ENCODE measurements around the gene EPB41L1. TPM values are rescaled to one million over a fixed set of nuclear protein-coding genes. Genes with fewer than 3 reads are reported as not detected.

EPB41L1 gene
- total and polyA plus RNA-seq, 8 donors: 17.6 to 40.5 (median 30.8) TPM

DNA sequence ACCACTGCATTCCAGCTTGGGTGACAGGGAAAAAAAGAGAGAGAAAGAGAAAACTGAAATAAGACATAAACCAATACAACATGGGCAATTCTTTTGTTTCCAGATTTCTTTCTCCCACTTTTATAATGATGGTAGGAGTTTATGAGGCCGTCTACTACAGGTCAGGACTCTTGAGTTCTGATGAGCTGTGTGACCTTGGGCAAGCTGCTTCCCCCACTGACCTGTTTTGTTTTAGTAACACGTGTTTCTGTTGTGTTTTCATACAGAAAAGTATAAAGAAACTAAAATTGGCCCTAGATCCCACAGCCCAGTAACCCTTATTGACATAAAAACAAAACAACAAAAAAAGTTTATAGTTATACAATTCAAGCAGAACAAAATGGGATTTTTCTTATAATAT, 58.8 kb downstream of the EPB41L1 start:
- H3K27ac ChIP-seq: no peak overlapping the region
- intact Hi-C loops (cut with DNase I): no loop called here
- no peaks in the 10 kb centered on the region for H3K27me3 ChIP-seq
- H3K4me1 ChIP-seq: no peaks in the 10 kb centered on the region
- ATAC-seq (no peak), FAIRE-seq (no peak), DNase-seq (no peak)
- H3K36me3 ChIP-seq: peaks cover 0 to 8% (median 0%) of the 10 kb centered on the region in 3 donors
- 40 to 51% methylated on average over 2 of the region's 2 CpGs for WGBS, 2 donors
- no peak overlapping the region for H3K4me3 ChIP-seq
- no peaks in the 10 kb centered on the region for H3K9me3 ChIP-seq
- TF ChIP-seq CTCF (IDR thresholded peaks at IDR 0.05): no peak

GRCh38 chr20:36214684-36215256, 60.2 kb downstream of the EPB41L1 start:
- Histone ChIP-seq H3K4me3 (no peak overlapping the region), H3K27me3 (no peaks in the 10 kb centered on the region), H3K4me1 (no peaks in the 10 kb centered on the region), H3K36me3 (peaks cover 0 to 8% (median 0%) of the 10 kb centered on the region in 3 donors), H3K27ac (no peak overlapping the region), H3K9me3 (no peaks in the 10 kb centered on the region)
- 52 to 60% methylated on average over 5 of the region's 5 CpGs for WGBS, 2 donors
- peak in 1 of 4 donors; percentile 16 for TF ChIP-seq CTCF (IDR thresholded peaks at IDR 0.05)
- no peak for FAIRE-seq
- DNase-seq: no peak
- peak in 3 of 4 donors; percentile 41 to 61 (median 59) for ATAC-seq
- intact Hi-C loops (cut with DNase I): no loop called here

DNA sequence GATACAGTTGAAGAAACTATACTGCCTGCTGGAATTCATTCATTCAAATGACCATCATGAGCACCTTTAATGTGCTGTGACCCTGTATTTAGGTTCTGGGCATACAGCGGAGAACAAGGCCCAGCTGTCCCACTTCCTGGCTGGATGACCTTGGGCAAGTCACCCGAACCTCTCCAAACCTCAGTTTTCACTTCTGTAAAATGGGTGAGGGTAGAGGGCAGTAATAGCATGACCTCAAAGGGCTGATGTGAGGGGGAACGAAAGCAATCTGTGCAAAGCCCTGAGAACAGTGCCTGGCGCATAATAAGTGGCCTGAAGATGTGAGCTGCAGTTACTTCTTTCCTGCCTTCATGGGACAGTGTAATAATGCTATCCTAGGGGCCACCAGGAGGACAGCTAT, 61.2 kb downstream of the EPB41L1 start:
- H3K27me3 ChIP-seq: no peaks in the 10 kb centered on the region
- 88 to 89% methylated on average over 4 of the region's 4 CpGs for WGBS, 2 donors
- H3K36me3 ChIP-seq: peaks cover 0 to 8% (median 0%) of the 10 kb centered on the region in 3 donors
- H3K4me3 ChIP-seq: no peak overlapping the region
- H3K9me3 ChIP-seq: no peaks in the 10 kb centered on the region
- intact Hi-C loops (cut with DNase I): no loop called here
- no peak for ATAC-seq
- DNase-seq: no peak
- H3K4me1 ChIP-seq: no peaks in the 10 kb centered on the region
- no peak overlapping the region for H3K27ac ChIP-seq
- no peak for FAIRE-seq
- TF ChIP-seq CTCF (IDR thresholded peaks at IDR 0.05): no peak

DNA sequence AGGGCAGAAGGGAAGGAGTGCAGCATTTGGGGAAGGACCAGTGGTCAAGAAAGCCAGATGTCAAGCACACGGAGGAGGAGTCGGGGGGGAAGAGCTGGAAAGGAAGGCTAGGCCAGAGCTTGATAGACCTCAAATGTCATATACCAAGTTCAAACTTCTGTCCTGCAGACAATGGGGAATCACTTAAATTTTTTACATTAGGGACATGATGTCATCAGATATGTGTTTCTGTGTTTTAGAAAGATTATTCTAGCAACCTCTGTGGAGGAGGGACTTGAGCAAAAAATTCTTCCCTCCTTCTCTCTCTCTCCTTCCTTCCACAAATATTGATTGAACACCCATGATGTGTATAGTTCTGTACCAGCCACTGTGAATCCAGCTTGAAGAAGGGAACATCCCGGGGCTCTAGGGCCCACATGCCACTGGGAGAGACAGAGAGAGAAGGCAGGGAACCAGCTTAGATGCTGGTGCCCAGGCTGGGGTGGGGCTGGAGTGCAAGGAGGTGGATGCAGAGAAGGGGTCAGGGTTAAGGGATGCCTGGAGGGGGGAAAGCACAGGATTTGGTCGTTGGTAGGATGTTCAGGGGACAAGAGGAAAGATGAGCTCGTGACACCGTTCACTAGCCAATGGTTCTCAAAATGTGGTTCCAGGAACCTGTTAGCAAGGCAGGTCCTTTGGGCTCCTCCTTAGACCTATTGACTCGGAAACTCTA, 61.9 kb downstream of the EPB41L1 start:
- Histone ChIP-seq H3K4me1 (no peaks in the 10 kb centered on the region), H3K36me3 (peaks cover 0 to 13% (median 0%) of the 10 kb centered on the region in 3 donors), H3K27me3 (no peaks in the 10 kb centered on the region), H3K9me3 (no peaks in the 10 kb centered on the region), H3K27ac (no peak overlapping the region), H3K4me3 (no peak overlapping the region)
- no peak for TF ChIP-seq CTCF (IDR thresholded peaks at IDR 0.05)
- 78 to 87% methylated on average over 7 of the region's 7 CpGs for WGBS, 2 donors
- DNase-seq (no peak), FAIRE-seq (no peak), ATAC-seq (no peak)
- intact Hi-C loops (cut with DNase I): no loop called here

DNA sequence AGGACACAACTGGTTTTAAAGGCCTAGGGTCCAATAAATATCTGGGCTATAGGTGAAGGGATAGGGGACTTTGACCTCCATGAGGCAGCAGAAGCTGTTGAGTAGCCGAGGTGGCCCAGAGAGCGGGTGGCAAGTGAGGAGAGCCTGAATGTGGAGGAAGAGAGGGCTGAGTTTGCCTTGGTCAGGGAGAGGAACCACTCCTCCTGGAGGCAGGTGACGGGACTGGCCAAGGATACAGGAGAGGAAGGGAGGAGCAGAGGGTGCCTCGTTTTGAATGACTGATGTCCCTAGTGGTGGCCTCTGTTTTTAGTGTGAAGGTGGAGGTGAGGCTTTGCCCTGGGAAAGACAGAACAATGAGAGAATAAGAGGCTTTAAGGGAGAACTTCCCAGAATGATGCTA, 62.7 kb downstream of the EPB41L1 start:
- intact Hi-C loops (cut with DNase I): no loop called here
- 68 to 71% methylated on average over 4 of the region's 4 CpGs for WGBS, 2 donors
- Histone ChIP-seq H3K4me3 (no peak overlapping the region), H3K27ac (no peak overlapping the region), H3K36me3 (peaks cover 0 to 13% (median 0%) of the 10 kb centered on the region in 3 donors), H3K9me3 (no peaks in the 10 kb centered on the region), H3K27me3 (no peaks in the 10 kb centered on the region), H3K4me1 (no peaks in the 10 kb centered on the region)
- no peak for ATAC-seq
- DNase-seq: no peak
- no peak for FAIRE-seq
- no peak for TF ChIP-seq CTCF (IDR thresholded peaks at IDR 0.05)
